ENCODE data around the gene RBX1.

The RBX1 gene

GRCh38 chr22:40975366-40975765, 24.2 kb downstream of the RBX1 start:
- TF ChIP-seq TEAD4 (IDR thresholded peaks at IDR 0.05) (no peak), MAX (IDR thresholded peaks at IDR 0.05) (no peak), EP300 (IDR thresholded peaks at IDR 0.05; ENCODE audit: borderline replicate concordance) (no peak), TCF12 (IDR thresholded peaks at IDR 0.05; ENCODE audit: low read depth) (no peak), REST (IDR thresholded peaks at IDR 0.05; ENCODE audit: low read depth) (no peak), CREB1 (IDR thresholded peaks at IDR 0.05; ENCODE audit: low read depth) (no peak), NFIC (IDR thresholded peaks at IDR 0.05) (no peak), RAD21 (IDR thresholded peaks at IDR 0.05; ENCODE audit: low read depth) (no peak), USF1 (IDR thresholded peaks at IDR 0.05) (no peak), FOXM1 (IDR thresholded peaks at IDR 0.05; ENCODE audit: borderline replicate concordance, low read depth) (no peak), ZBTB7A (IDR thresholded peaks at IDR 0.05; ENCODE audit: low read depth) (no peak), EGR1 (IDR thresholded peaks at IDR 0.05) (no peak), YY1 (IDR thresholded peaks at IDR 0.05; ENCODE audit: low read depth) (no peak), TAF1 (IDR thresholded peaks at IDR 0.05; ENCODE audit: low read depth) (no peak), CEBPB (IDR thresholded peaks at IDR 0.05) (no peak)

GRCh38 chr22:40976866-40977700, 25.9 kb downstream of the RBX1 start:
- TF ChIP-seq NFIC (IDR thresholded peaks at IDR 0.05) (no peak), CREB1 (IDR thresholded peaks at IDR 0.05; ENCODE audit: low read depth) (no peak), YY1 (IDR thresholded peaks at IDR 0.05; ENCODE audit: low read depth) (no peak), EP300 (IDR thresholded peaks at IDR 0.05; ENCODE audit: borderline replicate concordance) (no peak), CEBPB (IDR thresholded peaks at IDR 0.05) (no peak), REST (IDR thresholded peaks at IDR 0.05; ENCODE audit: low read depth) (no peak), TCF12 (IDR thresholded peaks at IDR 0.05; ENCODE audit: low read depth) (no peak), MAX (IDR thresholded peaks at IDR 0.05) (no peak), RAD21 (IDR thresholded peaks at IDR 0.05; ENCODE audit: low read depth) (no peak), FOXM1 (IDR thresholded peaks at IDR 0.05; ENCODE audit: borderline replicate concordance, low read depth) (no peak), USF1 (IDR thresholded peaks at IDR 0.05) (no peak), ZBTB7A (IDR thresholded peaks at IDR 0.05; ENCODE audit: low read depth) (no peak)

GRCh38 chr22:40979198-40979597, 28.0 kb downstream of the RBX1 start:
- TF ChIP-seq EGR1 (IDR thresholded peaks at IDR 0.05) (no peak), CEBPB (IDR thresholded peaks at IDR 0.05) (no peak), TCF12 (IDR thresholded peaks at IDR 0.05; ENCODE audit: low read depth) (no peak), FOXM1 (IDR thresholded peaks at IDR 0.05; ENCODE audit: borderline replicate concordance, low read depth) (no peak), USF1 (IDR thresholded peaks at IDR 0.05) (no peak), MAX (IDR thresholded peaks at IDR 0.05) (no peak), TEAD4 (IDR thresholded peaks at IDR 0.05) (no peak), RAD21 (IDR thresholded peaks at IDR 0.05; ENCODE audit: low read depth) (no peak)

GRCh38 chr22:40979871-40980270, 28.7 kb downstream of the RBX1 start:
- no peak for TF ChIP-seq MAX (IDR thresholded peaks at IDR 0.05)
- TF ChIP-seq YY1 (IDR thresholded peaks at IDR 0.05; ENCODE audit: low read depth) = no peak
- no peak for TF ChIP-seq NFIC (IDR thresholded peaks at IDR 0.05)
- no peak for TF ChIP-seq CREB1 (IDR thresholded peaks at IDR 0.05; ENCODE audit: low read depth)
